GM19238 (cell line): ENCODE data around the gene FAM20C.

ENCODE experiments used
- DNase-seq: peaks from one replicate; pipeline ENCODE4 v3.0.0; 2011; ENCODE audit warnings: low spot score; ENCODE audit not compliant: insufficient read length

FAM20C gene

GRCh38 chr7:223118-223800 is 30.9 kb downstream of the FAM20C start:
- DNase-seq: no peak

- DNase-seq: no peak
These were observed 31.5 kb downstream of the FAM20C start for GRCh38 chr7:223861-224260.

- DNase-seq: no peak
These were observed 34.0 kb downstream of the FAM20C start for GRCh38 chr7:226281-226895.

- no peak for DNase-seq
These were observed 35.6 kb downstream of the FAM20C start for GRCh38 chr7:227926-228325.

- DNase-seq: no peak
These were observed 36.2 kb downstream of the FAM20C start for GRCh38 chr7:228610-229009.

- DNase-seq: no peak
These were observed 37.0 kb downstream of the FAM20C start for GRCh38 chr7:229184-229964.

- DNase-seq: no peak
These were observed 37.9 kb downstream of the FAM20C start for GRCh38 chr7:230274-230673.

- DNase-seq: no peak
These were observed 38.9 kb downstream of the FAM20C start for GRCh38 chr7:231030-231857.

GRCh38 chr7:231858-232246 is 39.5 kb downstream of the FAM20C start:
- no peak for DNase-seq

GRCh38 chr7:232410-233248 is 40.3 kb downstream of the FAM20C start:
- no peak for DNase-seq

GRCh38 chr7:233249-234035 is 41.1 kb downstream of the FAM20C start:
- no peak for DNase-seq

GRCh38 chr7:234051-234707 is 41.8 kb downstream of the FAM20C start:
- DNase-seq: no peak

- no peak for DNase-seq
These were observed 42.6 kb downstream of the FAM20C start for GRCh38 chr7:234708-235553.

- no peak for DNase-seq
These were observed 43.4 kb downstream of the FAM20C start for GRCh38 chr7:235576-236395.

- DNase-seq: no peak
These were observed 44.6 kb downstream of the FAM20C start for GRCh38 chr7:236967-237366.

GRCh38 chr7:237385-237784 is 45.0 kb downstream of the FAM20C start:
- DNase-seq: no peak

GRCh38 chr7:240146-240676 is 47.8 kb downstream of the FAM20C start:
- no peak for DNase-seq
